GM06990 (cell line): ENCODE data around the gene SYT8.
A peak's percentile ranks its signal among the peaks of the same experiment; 100 is the strongest.

Source experiments
- DNase-seq: peaks from one replicate; pipeline ENCODE4 v3.0.0-alpha.2; 2011; ENCODE audit not compliant: insufficient read length; ENCODE audit errors: extremely low read depth
- H3K27me3 ChIP-seq: replicated peaks from 2 replicates; pipeline ENCODE4 v1.6.0; 2011; ENCODE audit warnings: low read length; ENCODE audit not compliant: control insufficient read depth, insufficient read depth
- H3K36me3 ChIP-seq: 2 replicates; pipeline ENCODE4 v1.5.1; 2011; ENCODE audit warnings: low read length; ENCODE audit not compliant: control insufficient read depth, insufficient read depth
- H3K4me3 ChIP-seq: replicated peaks from 2 replicates; pipeline ENCODE4 v1.5.1; 2011; ENCODE audit warnings: low read depth, mild to moderate bottlenecking, control low read depth, low read length
- TF ChIP-seq, protein P1 (sequence below): IDR thresholded peaks from 2 replicates; pipeline ENCODE4 v1.5.1; 2011; ENCODE audit warnings: low read length, control low read depth, mild to moderate bottlenecking, inconsistent platforms; ENCODE audit not compliant: insufficient read depth, poor library complexity, severe bottlenecking

The SYT8 gene

DNA sequence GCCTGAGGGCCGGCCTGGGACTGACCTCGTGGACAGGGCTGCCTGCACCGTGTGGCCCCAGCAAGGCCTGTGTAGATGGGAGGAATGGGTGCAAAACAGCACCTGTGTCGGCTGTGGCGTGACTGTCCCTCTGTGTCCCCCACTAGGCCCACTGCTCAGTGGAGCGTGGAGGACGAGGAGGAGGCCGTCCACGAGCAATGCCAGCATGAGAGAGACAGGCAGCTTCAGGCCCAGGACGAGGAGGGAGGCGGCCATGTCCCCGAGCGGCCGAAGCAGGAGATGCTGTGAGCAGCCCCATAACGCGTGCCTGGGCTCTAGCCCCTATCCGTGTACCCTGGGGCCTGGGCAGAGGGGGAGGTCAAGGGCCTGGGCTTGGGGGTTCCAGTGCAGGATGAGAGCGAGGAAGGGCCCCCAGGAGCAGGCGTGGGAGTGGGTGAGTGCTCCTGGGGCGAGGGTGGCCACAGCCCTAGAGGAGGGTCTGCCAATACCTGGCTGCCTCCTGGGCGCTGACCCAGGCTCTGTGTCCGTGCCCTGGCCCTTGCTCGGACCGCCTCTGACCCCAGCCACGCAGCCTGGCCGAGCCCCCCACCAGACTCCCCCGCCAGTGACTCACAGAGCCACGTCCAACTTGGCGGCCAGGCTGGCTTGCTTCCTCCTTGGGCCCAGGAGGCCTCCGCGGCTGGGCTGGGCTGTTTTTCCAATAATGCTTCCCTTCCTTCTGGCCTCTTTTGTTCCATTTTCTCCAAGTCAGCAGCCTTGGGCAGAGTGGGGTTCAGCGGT, 45.3 kb downstream of the SYT8 start:
- TF ChIP-seq, protein P1, sequence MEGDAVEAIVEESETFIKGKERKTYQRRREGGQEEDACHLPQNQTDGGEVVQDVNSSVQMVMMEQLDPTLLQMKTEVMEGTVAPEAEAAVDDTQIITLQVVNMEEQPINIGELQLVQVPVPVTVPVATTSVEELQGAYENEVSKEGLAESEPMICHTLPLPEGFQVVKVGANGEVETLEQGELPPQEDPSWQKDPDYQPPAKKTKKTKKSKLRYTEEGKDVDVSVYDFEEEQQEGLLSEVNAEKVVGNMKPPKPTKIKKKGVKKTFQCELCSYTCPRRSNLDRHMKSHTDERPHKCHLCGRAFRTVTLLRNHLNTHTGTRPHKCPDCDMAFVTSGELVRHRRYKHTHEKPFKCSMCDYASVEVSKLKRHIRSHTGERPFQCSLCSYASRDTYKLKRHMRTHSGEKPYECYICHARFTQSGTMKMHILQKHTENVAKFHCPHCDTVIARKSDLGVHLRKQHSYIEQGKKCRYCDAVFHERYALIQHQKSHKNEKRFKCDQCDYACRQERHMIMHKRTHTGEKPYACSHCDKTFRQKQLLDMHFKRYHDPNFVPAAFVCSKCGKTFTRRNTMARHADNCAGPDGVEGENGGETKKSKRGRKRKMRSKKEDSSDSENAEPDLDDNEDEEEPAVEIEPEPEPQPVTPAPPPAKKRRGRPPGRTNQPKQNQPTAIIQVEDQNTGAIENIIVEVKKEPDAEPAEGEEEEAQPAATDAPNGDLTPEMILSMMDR, result no peak
- no peak for DNase-seq
- Histone ChIP-seq H3K36me3 (peaks cover 37% of the 10 kb centered on the region), H3K4me3 (no peak overlapping the region), H3K27me3 (no peaks in the 10 kb centered on the region)

DNA sequence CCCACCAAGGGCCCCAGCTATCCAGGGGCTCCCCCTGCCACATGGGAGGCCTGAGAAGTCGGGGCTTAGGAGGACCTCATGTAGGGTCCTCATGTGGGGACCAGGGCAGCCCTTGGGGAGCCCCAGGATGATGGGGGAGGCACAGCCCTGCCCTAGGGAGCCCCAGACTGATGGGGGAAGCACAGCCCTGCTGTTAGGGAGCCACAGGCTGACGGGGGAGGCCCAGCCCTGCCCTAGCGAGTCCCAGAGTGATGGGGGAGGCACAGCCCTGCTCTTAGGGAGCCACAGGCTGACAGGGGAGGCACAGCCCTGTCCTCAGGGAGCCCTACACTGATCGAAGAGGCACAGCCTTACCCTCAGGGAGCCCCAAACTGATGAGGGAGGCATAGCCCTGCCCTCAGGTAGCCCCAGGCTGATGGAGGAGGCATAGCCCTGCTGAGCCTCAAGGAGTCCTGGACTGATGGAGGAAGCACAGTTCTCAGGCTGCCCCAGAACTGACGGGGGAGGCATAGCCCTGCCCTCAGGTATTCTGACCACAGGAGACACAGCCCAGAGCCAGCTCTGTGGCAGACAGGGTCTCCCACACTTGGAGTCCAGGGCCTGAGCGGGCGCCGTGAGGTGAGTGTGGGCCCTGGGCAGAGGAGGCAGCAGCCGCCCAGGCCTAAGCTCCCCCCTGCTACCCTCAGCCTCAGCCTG, 46.1 kb downstream of the SYT8 start:
- Histone ChIP-seq H3K27me3 (no peaks in the 10 kb centered on the region), H3K4me3 (no peak overlapping the region), H3K36me3 (peaks cover 41% of the 10 kb centered on the region)
- no peak for DNase-seq
- TF ChIP-seq, protein P1, result no peak

DNA sequence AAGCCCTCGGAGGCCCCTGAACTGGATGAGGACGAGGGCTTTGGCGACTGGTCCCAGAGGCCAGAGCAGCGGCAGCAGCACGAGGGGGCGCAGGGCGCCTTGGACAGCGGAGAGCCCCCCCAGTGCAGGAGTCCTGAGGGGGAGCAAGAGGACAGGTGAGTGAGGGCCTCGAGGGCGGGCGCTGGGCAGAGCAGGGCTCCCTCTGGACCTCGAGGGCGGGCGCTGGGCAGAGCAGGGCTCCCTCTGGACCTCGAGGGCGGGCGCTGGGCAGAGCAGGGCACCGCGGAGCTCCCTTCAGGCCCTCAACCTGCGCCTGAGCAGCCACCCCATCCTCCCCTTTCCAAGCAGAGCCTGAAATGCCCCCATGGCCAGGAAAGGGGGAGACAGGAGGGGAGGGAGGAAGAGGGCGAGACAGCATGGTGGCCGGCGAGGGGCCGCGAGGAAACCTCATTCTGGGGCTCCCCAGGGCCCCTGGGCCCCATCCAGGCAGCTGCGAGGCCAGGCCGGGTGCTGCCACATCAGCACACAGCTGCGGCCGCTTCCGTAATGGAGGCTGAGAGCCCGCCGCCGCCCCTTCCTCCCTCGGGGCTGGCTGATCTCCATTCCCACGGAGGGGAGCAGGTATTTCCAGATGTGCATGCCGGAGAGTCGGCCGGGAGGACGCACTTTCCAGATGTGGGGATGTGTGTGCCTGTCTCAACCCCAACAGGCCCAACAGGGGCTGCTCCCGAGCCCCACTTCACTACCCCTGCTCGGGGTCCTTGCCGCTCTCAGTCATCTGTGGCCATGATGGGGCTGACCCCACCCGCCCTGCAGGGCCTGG, 46.9 kb downstream of the SYT8 start:
- H3K36me3 ChIP-seq, result peaks cover 41% of the 10 kb centered on the region
- no peak for DNase-seq
- no peaks in the 10 kb centered on the region for H3K27me3 ChIP-seq
- H3K4me3 ChIP-seq, result no peak overlapping the region
- TF ChIP-seq, protein P1, result no peak

DNA sequence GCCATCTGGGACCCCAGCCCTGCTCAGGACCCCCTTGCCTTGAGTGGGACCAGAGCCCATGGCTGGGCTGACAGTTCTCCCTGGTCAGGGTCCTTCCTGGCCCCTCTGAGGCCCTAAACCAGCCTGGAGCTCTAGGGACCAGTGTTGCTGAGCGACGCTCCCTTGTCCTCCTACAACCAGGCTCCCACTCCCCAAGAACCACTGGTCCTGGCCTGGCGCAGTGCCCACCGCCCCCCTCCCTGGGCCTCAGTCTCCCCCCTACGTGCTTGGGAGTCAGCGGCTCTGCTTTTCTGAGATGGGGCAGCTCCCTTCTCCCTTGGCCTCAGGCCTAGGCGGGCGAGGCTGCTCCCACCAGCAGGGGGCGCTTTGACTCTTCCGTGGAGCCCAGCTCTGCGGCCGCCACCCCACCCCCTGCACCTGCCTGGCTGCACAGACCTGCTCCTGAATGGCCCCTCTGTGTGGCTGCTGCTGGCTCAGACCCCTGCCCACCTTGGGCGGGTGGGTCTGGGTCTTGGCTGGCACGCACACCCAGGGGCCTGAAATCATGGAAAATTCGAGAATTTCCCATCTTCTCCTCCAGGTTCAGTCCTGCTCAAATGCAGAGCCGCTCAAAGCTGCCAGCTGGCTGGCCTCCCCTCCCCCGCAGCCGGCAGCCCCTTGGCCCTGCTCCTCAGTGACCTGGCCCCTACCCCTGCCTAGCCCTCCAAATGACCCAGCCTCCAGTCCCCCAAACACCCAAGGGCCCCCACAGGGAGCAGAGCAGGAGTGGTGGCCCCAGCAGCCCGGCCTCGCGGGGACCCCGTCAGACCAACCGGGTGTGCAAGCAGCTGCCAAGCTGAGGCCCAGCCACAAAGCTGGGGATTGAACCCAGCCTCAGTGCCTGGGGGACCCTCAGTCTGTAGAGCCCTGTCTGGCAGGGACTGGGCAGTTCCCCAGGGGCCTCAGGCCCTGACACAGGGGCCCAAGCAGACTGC, 47.8 kb downstream of the SYT8 start:
- H3K4me3 ChIP-seq, result no peak overlapping the region
- TF ChIP-seq, protein P1, result peak; percentile 95
- H3K27me3 ChIP-seq, result no peaks in the 10 kb centered on the region
- DNase-seq, result peak; percentile 66
- peaks cover 45% of the 10 kb centered on the region for H3K36me3 ChIP-seq
